MG63 (cell line): Measurements from ENCODE around the gene INPP4B. TPM values are rescaled to one million over a fixed set of nuclear protein-coding genes. Genes with fewer than 3 reads are reported as not detected.

Experiments
- DNase-seq: peaks from one replicate; pipeline ENCODE4 v3.0.0-alpha.2; 2020
- H3K27me3 ChIP-seq: fragments of 250-450 bp; sonication (Bioruptor Pico); 2 replicates; pipeline ENCODE4 v1.5.1; 2020; ENCODE audit warnings: mild to moderate bottlenecking, moderate library complexity
- H3K36me3 ChIP-seq: fragments of 250-450 bp; sonication (Bioruptor Pico); 2 replicates; pipeline ENCODE4 v1.5.1; 2020; ENCODE audit warnings: mild to moderate bottlenecking, moderate library complexity
- H3K4me3 ChIP-seq: fragments of 250-450 bp; sonication (Bioruptor Pico); 2 replicates; pipeline ENCODE4 v1.5.1; 2020; ENCODE audit warnings: mild to moderate bottlenecking, moderate library complexity
- H3K9me3 ChIP-seq: fragments of 250-450 bp; sonication (Bioruptor Pico); 2 replicates; pipeline ENCODE4 v1.5.1; 2020; ENCODE audit warnings: mild to moderate bottlenecking, moderate library complexity
- total RNA-seq: library from RNA; depleted of rRNA; stranded (reverse); fragments of >200 nt; shearing (Covaris generic); gene quantifications from 2 replicates; pipeline ENCODE4 v1.2.3, GENCODE V29; 2014; ENCODE audit warnings: low replicate concordance

INPP4B gene
- total RNA-seq, 1 experiment from 2014 or later = 4.0 TPM

- no peaks in the 10 kb centered on the region for H3K9me3 ChIP-seq
- H3K4me3 ChIP-seq = no peak overlapping the region
- H3K27me3 ChIP-seq = no peaks in the 10 kb centered on the region
- no peaks in the 10 kb centered on the region; the same call in 1 of the 2 replicates for H3K36me3 ChIP-seq
- DNase-seq = no peak
These were observed 725.2 kb downstream of the INPP4B start for GRCh38 chr4:142120921-142121320.

- no peaks in the 10 kb centered on the region for H3K27me3 ChIP-seq
- DNase-seq = no peak
- no peaks in the 10 kb centered on the region for H3K36me3 ChIP-seq
- H3K9me3 ChIP-seq = no peaks in the 10 kb centered on the region
- no peak overlapping the region for H3K4me3 ChIP-seq
These were observed 733.6 kb downstream of the INPP4B start for GRCh38 chr4:142112451-142112850.

GRCh38 chr4:142110136-142110535 is 736.0 kb downstream of the INPP4B start:
- no peak overlapping the region for H3K4me3 ChIP-seq
- DNase-seq = no peak

GRCh38 chr4:142104041-142104440 is 742.1 kb downstream of the INPP4B start:
- Histone ChIP-seq H3K4me3 (no peak overlapping the region), H3K36me3 (no peaks in the 10 kb centered on the region), H3K27me3 (no peaks in the 10 kb centered on the region), H3K9me3 (no peaks in the 10 kb centered on the region)
- DNase-seq = no peak

More at GRCh38 chr4:142110136-142110535, 736.0 kb downstream of the INPP4B start:
- Histone ChIP-seq H3K36me3 (no peaks in the 10 kb centered on the region), H3K27me3 (no peaks in the 10 kb centered on the region), H3K9me3 (no peaks in the 10 kb centered on the region)

- DNase-seq = no peak
These were observed 744.7 kb downstream of the INPP4B start for GRCh38 chr4:142101401-142101800.

GRCh38 chr4:142100941-142101340 is 745.2 kb downstream of the INPP4B start:
- Histone ChIP-seq H3K4me3 (no peak overlapping the region), H3K27me3 (no peaks in the 10 kb centered on the region), H3K36me3 (no peaks in the 10 kb centered on the region), H3K9me3 (no peaks in the 10 kb centered on the region)
- no peak for DNase-seq

More at GRCh38 chr4:142101401-142101800, 744.7 kb downstream of the INPP4B start:
- Histone ChIP-seq H3K4me3 (no peak overlapping the region), H3K36me3 (no peaks in the 10 kb centered on the region), H3K27me3 (no peaks in the 10 kb centered on the region), H3K9me3 (no peaks in the 10 kb centered on the region)

- DNase-seq = no peak
- Histone ChIP-seq H3K9me3 (no peaks in the 10 kb centered on the region), H3K4me3 (no peak overlapping the region), H3K36me3 (no peaks in the 10 kb centered on the region), H3K27me3 (no peaks in the 10 kb centered on the region)
These were observed 747.1 kb downstream of the INPP4B start for GRCh38 chr4:142098900-142099545.

- Histone ChIP-seq H3K27me3 (no peaks in the 10 kb centered on the region), H3K36me3 (no peaks in the 10 kb centered on the region), H3K9me3 (no peaks in the 10 kb centered on the region), H3K4me3 (no peak overlapping the region)
- no peak for DNase-seq
These were observed 747.7 kb downstream of the INPP4B start for GRCh38 chr4:142098380-142098779.

GRCh38 chr4:142097015-142097414 is 749.1 kb downstream of the INPP4B start:
- Histone ChIP-seq H3K9me3 (peaks cover 4% of the 10 kb centered on the region; the same call in 1 of the 2 replicates), H3K36me3 (no peaks in the 10 kb centered on the region), H3K4me3 (no peak overlapping the region), H3K27me3 (no peaks in the 10 kb centered on the region)
- no peak for DNase-seq

GRCh38 chr4:142095886-142096605 is 750.1 kb downstream of the INPP4B start:
- Histone ChIP-seq H3K9me3 (peaks cover 4% of the 10 kb centered on the region; the same call in 1 of the 2 replicates), H3K4me3 (no peak overlapping the region), H3K27me3 (no peaks in the 10 kb centered on the region), H3K36me3 (no peaks in the 10 kb centered on the region)
- DNase-seq = peak; percentile 74

GRCh38 chr4:142092941-142093340 is 753.2 kb downstream of the INPP4B start:
- Histone ChIP-seq H3K27me3 (no peaks in the 10 kb centered on the region), H3K9me3 (peaks cover 4% of the 10 kb centered on the region), H3K4me3 (no peak overlapping the region), H3K36me3 (no peaks in the 10 kb centered on the region)
- DNase-seq = no peak

GRCh38 chr4:142091691-142092182 is 754.4 kb downstream of the INPP4B start:
- peak; percentile 63 for DNase-seq
- Histone ChIP-seq H3K36me3 (no peaks in the 10 kb centered on the region), H3K27me3 (no peaks in the 10 kb centered on the region), H3K4me3 (no peak overlapping the region), H3K9me3 (peaks cover 4% of the 10 kb centered on the region)

GRCh38 chr4:142091085-142091513 is 755.0 kb downstream of the INPP4B start:
- Histone ChIP-seq H3K27me3 (no peaks in the 10 kb centered on the region), H3K4me3 (no peak overlapping the region), H3K9me3 (peaks cover 4% of the 10 kb centered on the region), H3K36me3 (no peaks in the 10 kb centered on the region)
- peak; percentile 41 for DNase-seq

GRCh38 chr4:142088906-142089305 is 757.2 kb downstream of the INPP4B start:
- H3K9me3 ChIP-seq = peaks cover 4% of the 10 kb centered on the region
- H3K4me3 ChIP-seq = no peak overlapping the region
- H3K36me3 ChIP-seq = no peaks in the 10 kb centered on the region
- no peaks in the 10 kb centered on the region for H3K27me3 ChIP-seq
- DNase-seq = no peak

- Histone ChIP-seq H3K4me3 (no peak overlapping the region), H3K9me3 (no peaks in the 10 kb centered on the region; the same call in 1 of the 2 replicates), H3K36me3 (no peaks in the 10 kb centered on the region), H3K27me3 (no peaks in the 10 kb centered on the region)
- no peak for DNase-seq
These were observed 760.4 kb downstream of the INPP4B start for GRCh38 chr4:142085513-142086292.

GRCh38 chr4:142083264-142083663 is 762.8 kb downstream of the INPP4B start:
- Histone ChIP-seq H3K4me3 (no peak overlapping the region), H3K36me3 (no peaks in the 10 kb centered on the region), H3K9me3 (no peaks in the 10 kb centered on the region), H3K27me3 (no peaks in the 10 kb centered on the region)
- DNase-seq = no peak

- no peak overlapping the region for H3K4me3 ChIP-seq
- no peak for DNase-seq
These were observed 765.1 kb downstream of the INPP4B start for GRCh38 chr4:142081025-142081424.

More at GRCh38 chr4:142081025-142081424, 765.1 kb downstream of the INPP4B start:
- no peaks in the 10 kb centered on the region for H3K9me3 ChIP-seq
- H3K27me3 ChIP-seq = no peaks in the 10 kb centered on the region
- no peaks in the 10 kb centered on the region for H3K36me3 ChIP-seq
